Astrocyte of the spinal cord (primary cell): Measurements from ENCODE around the gene UNC45A.

ENCODE experiments used
- DNase-seq: peaks from one replicate; pipeline ENCODE4 v3.0.0; 2011; ENCODE audit warnings: low read depth, low spot score
- H3K4me3 ChIP-seq: 2 replicates; pipeline ENCODE4 v1.5.1; 2011; ENCODE audit warnings: low read depth, mild to moderate bottlenecking, low read length, moderate library complexity
- in situ Hi-C: cut with HindIII; loops from 2 replicates; pipeline ENCODE4 v1.10.0; 2017; ENCODE audit warnings: low sequenced_read_pairs
- TF ChIP-seq, protein P1 (sequence below): IDR thresholded peaks from 2 replicates; pipeline ENCODE4 v1.5.1; 2012; ENCODE audit warnings: low read depth, mild to moderate bottlenecking, low read length, inconsistent platforms

The UNC45A gene

DNA sequence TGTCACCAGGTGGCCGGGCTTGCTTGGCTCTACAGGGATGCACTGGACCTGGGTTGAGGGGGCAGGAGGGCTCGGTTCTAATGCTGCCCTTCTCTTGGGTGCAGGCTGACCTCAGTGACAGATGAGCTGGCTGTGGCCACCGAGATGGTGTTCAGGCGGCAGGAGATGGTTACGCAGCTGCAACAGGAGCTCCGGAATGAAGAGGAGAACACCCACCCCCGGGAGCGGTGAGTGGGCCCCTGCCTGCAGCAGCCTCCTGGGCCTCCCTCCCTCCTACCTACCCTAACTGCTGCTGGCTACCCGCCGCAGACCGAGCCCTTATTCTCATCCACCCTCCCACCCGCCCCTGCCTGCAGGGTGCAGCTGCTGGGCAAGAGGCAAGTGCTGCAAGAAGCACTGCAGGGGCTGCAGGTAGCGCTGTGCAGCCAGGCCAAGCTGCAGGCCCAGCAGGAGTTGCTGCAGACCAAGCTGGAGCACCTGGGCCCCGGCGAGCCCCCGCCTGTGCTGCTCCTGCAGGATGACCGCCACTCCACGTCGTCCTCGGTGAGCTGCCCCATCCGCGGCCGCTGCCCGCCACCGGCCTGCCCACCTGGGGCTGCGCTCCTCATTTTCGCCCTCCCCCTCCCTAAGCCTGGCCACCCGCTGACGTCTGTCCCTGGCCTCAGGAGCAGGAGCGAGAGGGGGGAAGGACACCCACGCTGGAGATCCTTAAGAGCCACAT is 45.2 kb upstream of the UNC45A start:
- TF ChIP-seq, protein P1, sequence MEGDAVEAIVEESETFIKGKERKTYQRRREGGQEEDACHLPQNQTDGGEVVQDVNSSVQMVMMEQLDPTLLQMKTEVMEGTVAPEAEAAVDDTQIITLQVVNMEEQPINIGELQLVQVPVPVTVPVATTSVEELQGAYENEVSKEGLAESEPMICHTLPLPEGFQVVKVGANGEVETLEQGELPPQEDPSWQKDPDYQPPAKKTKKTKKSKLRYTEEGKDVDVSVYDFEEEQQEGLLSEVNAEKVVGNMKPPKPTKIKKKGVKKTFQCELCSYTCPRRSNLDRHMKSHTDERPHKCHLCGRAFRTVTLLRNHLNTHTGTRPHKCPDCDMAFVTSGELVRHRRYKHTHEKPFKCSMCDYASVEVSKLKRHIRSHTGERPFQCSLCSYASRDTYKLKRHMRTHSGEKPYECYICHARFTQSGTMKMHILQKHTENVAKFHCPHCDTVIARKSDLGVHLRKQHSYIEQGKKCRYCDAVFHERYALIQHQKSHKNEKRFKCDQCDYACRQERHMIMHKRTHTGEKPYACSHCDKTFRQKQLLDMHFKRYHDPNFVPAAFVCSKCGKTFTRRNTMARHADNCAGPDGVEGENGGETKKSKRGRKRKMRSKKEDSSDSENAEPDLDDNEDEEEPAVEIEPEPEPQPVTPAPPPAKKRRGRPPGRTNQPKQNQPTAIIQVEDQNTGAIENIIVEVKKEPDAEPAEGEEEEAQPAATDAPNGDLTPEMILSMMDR, result no peak
- in situ Hi-C loops, result no loop called here
- no peak overlapping the region for H3K4me3 ChIP-seq

DNA sequence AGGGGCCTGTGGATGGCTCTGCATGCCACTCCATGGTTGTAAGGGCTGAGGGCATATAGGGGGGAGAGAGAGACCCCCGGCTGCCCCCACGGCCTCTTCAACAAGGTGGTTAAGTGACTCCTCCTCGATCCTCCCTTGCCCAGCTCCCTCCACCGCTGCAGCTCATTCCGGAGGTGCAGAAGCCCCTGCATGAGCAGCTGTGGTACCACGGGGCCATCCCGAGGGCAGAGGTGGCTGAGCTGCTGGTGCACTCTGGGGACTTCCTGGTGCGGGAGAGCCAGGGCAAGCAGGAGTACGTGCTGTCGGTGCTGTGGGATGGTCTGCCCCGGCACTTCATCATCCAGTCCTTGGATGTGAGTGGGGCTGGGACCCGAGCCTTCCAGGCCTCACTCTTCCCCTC is 44.2 kb upstream of the UNC45A start:
- no peak for DNase-seq
- in situ Hi-C loops, result no loop called here
- no peak overlapping the region for H3K4me3 ChIP-seq
- TF ChIP-seq, protein P1, result no peak

More for the DNA sequence above, 45.2 kb upstream of the UNC45A start:
- DNase-seq, result no peak

DNA sequence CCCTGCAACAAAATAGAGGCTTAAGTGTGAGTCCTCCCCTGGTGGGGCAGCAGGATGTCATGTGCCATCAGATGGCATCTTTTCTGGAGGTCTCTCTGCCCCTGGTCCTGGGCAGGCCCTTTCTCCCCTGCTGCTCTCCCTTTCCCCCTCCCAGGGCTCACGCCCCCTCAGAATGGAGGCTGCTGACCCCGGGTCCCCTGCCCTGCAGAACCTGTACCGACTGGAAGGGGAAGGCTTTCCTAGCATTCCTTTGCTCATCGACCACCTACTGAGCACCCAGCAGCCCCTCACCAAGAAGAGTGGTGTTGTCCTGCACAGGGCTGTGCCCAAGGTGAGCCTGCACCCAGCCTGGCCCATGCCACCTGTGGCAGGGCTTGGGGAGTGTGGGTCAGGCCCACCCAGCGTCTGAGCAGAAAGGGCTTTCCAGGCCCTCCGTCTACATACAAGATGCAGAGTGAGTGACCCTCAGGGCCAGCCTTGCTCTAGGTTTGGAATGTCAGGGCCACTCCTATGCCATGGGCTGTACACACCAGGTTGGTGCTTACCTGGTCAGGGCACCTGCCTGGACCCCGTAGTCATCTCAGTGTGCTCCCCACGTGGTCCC is 43.6 kb upstream of the UNC45A start:
- no peak overlapping the region for H3K4me3 ChIP-seq
- no peak for DNase-seq
- TF ChIP-seq, protein P1, result no peak
- in situ Hi-C loops, result no loop called here

DNA sequence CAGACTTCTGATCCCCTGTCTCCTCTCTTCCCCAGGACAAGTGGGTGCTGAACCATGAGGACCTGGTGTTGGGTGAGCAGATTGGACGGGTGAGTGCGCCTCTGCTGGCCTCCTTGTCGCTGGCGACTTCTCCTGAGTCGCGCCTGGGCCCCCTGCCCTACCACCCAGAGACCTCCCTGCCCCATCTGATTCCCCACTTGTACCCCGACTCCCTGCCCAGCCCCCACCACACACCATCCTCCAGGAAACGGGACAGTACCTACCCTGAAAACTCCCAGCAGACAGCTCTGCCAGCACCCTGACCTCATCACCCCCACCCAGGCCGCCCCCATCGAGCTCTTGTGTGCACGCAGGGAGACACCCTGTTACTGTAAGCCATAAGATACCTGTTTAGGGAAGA is 43.1 kb upstream of the UNC45A start:
- in situ Hi-C loops, result no loop called here
- DNase-seq, result no peak
- TF ChIP-seq, protein P1, result no peak
- no peak overlapping the region for H3K4me3 ChIP-seq

DNA sequence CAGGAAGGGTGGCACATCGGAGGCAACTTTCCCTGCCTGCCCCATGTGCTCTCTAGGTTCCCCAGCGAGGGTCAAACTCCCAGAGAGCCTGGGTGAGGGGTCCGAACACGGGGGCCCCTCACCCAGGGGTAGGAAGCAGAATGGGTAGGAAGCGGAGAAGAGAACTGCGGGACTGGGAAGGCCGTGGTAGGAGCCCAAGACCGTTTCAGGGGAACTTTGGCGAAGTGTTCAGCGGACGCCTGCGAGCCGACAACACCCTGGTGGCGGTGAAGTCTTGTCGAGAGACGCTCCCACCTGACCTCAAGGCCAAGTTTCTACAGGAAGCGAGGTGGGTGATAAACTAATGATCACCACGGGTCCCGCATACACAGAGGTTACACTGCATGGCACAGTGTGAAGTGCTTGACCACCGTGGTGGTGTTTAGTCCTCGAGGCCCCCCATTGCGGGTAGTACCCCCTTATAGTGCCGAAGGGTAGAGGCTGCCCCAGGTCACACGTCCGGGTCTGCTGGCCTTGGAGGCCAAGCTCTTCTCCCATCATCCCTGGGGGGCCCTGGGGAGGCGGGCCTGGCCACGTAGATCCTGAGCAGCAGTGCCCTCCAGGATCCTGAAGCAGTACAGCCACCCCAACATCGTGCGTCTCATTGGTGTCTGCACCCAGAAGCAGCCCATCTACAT is 42.4 kb upstream of the UNC45A start:
- in situ Hi-C loops, result no loop called here
- no peak overlapping the region for H3K4me3 ChIP-seq
- TF ChIP-seq, protein P1, result no peak
- no peak for DNase-seq

DNA sequence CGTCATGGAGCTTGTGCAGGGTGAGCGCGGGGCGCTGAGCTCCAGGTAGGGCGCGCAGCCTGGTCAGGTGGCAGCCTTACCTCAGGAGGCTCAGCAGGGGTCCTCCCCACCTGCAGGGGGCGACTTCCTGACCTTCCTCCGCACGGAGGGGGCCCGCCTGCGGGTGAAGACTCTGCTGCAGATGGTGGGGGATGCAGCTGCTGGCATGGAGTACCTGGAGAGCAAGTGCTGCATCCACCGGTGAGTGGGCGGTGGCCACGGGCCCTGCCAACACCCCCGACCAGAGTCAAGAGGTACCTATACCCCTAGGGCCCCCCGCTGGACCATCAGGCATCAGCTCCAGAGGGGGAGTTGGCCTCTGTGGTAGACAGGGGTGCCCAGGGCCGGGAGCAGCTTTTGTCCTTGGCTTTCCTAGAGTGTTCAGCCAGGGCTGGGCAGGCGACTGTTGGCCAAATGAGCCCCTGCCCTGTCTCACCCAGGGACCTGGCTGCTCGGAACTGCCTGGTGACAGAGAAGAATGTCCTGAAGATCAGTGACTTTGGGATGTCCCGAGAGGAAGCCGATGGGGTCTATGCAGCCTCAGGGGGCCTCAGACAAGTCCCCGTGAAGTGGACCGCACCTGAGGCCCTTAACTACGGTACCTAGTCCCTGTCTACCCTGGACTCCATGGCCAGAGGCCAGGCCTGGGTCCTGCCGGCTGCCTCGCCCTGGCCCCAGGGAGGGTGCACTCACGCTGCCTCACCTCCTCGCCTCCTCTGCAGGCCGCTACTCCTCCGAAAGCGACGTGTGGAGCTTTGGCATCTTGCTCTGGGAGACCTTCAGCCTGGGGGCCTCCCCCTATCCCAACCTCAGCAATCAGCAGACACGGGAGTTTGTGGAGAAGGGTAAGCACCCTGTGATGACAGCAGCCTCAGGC is 41.7 kb upstream of the UNC45A start:
- TF ChIP-seq, protein P1, result no peak
- no peak for DNase-seq
- H3K4me3 ChIP-seq, result no peak overlapping the region
- in situ Hi-C loops, result no loop called here
